IPS DF 4.7 (cell line): ENCODE data around the gene PTGDR2.

Experiments used
- DNase-seq: peaks from one replicate; pipeline ENCODE4 v3.0.0-alpha.2; 2013; ENCODE audit warnings: low spot score; ENCODE audit errors: extremely low read depth

Gene PTGDR2

GRCh38 chr11:60874421-60875365 lies 18.9 kb upstream of the PTGDR2 start:
- DNase-seq, result no peak

- DNase-seq, result no peak
Observed at GRCh38 chr11:60873533-60873932, 17.8 kb upstream of the PTGDR2 start.

- no peak for DNase-seq
Observed at GRCh38 chr11:60872961-60873524, 17.3 kb upstream of the PTGDR2 start.

GRCh38 chr11:60872124-60872960 lies 16.6 kb upstream of the PTGDR2 start:
- no peak for DNase-seq

GRCh38 chr11:60871378-60872061 lies 15.8 kb upstream of the PTGDR2 start:
- no peak for DNase-seq

GRCh38 chr11:60870733-60871377 lies 15.1 kb upstream of the PTGDR2 start:
- DNase-seq, result no peak

GRCh38 chr11:60870276-60870675 lies 14.5 kb upstream of the PTGDR2 start:
- DNase-seq, result no peak

- DNase-seq, result no peak
Observed at GRCh38 chr11:60869451-60869825, 13.7 kb upstream of the PTGDR2 start.

- no peak for DNase-seq
Observed at GRCh38 chr11:60868682-60869450, 13.1 kb upstream of the PTGDR2 start.

- no peak for DNase-seq
Observed at GRCh38 chr11:60867871-60868681, 12.3 kb upstream of the PTGDR2 start.

GRCh38 chr11:60866911-60867870 lies 11.4 kb upstream of the PTGDR2 start, which contains the start of gene ZP1:
Gene ZP1, plus strand, starts transcription at chr11:60867542. Its CDS starts 20 bp downstream, at chr11:60867562.
- DNase-seq, result no peak

GRCh38 chr11:60864856-60865513 lies 9.2 kb upstream of the PTGDR2 start:
- no peak for DNase-seq

- DNase-seq, result no peak
Observed at GRCh38 chr11:60863550-60864521, 8.1 kb upstream of the PTGDR2 start.

GRCh38 chr11:60862171-60862570 lies 6.4 kb upstream of the PTGDR2 start:
- no peak for DNase-seq

- DNase-seq, result no peak
Observed at GRCh38 chr11:60860943-60861342, 5.2 kb upstream of the PTGDR2 start.

- no peak for DNase-seq
Observed at GRCh38 chr11:60859616-60860250, 4.0 kb upstream of the PTGDR2 start.
